HG03439 (cell line): ENCODE measurements around the gene NELL1.

Experiments
- ATAC-seq: cut with Tn5 transposase; IDR thresholded peaks from one replicate; pipeline ENCODE4 v1.9.1; 2021; ENCODE audit warnings: mild to moderate bottlenecking, moderate library complexity; ENCODE audit not compliant: unreplicated experiment

The NELL1 gene

GRCh38 chr11:21306739-21307358 is 637.5 kb downstream of the NELL1 start:
- no peak for ATAC-seq

GRCh38 chr11:21307874-21308273 is 638.5 kb downstream of the NELL1 start:
- ATAC-seq: no peak

- no peak for ATAC-seq
Measured at GRCh38 chr11:21316591-21316990, 647.2 kb downstream of the NELL1 start.

- ATAC-seq: no peak
Measured at GRCh38 chr11:21321072-21321471, 651.7 kb downstream of the NELL1 start.

GRCh38 chr11:21321530-21321929 is 652.1 kb downstream of the NELL1 start:
- ATAC-seq: no peak

- ATAC-seq: no peak
Measured at GRCh38 chr11:21323617-21324016, 654.2 kb downstream of the NELL1 start.

- no peak for ATAC-seq
Measured at GRCh38 chr11:21343204-21343603, 673.8 kb downstream of the NELL1 start.

- ATAC-seq: no peak
Measured at GRCh38 chr11:21346361-21346760, 677.0 kb downstream of the NELL1 start.

GRCh38 chr11:21350613-21351012 is 681.2 kb downstream of the NELL1 start:
- no peak for ATAC-seq

GRCh38 chr11:21353425-21353824 is 684.0 kb downstream of the NELL1 start:
- no peak for ATAC-seq

GRCh38 chr11:21364866-21365624 is 695.7 kb downstream of the NELL1 start:
- no peak for ATAC-seq

GRCh38 chr11:21369947-21370346 is 700.6 kb downstream of the NELL1 start:
- ATAC-seq: no peak

- ATAC-seq: no peak
Measured at GRCh38 chr11:21371044-21371443, 701.7 kb downstream of the NELL1 start.

GRCh38 chr11:21372672-21373071 is 703.3 kb downstream of the NELL1 start:
- no peak for ATAC-seq

GRCh38 chr11:21374376-21374775 is 705.0 kb downstream of the NELL1 start:
- no peak for ATAC-seq

GRCh38 chr11:21385669-21386440 is 716.5 kb downstream of the NELL1 start:
- no peak for ATAC-seq

GRCh38 chr11:21390430-21390829 is 721.0 kb downstream of the NELL1 start:
- ATAC-seq: no peak

- ATAC-seq: no peak
Measured at GRCh38 chr11:21396342-21397008, 727.1 kb downstream of the NELL1 start.

GRCh38 chr11:21398195-21398594 is 728.8 kb downstream of the NELL1 start:
- no peak for ATAC-seq

GRCh38 chr11:21401496-21401895 is 732.1 kb downstream of the NELL1 start:
- ATAC-seq: no peak

- ATAC-seq: no peak
Measured at GRCh38 chr11:21402274-21402673, 732.9 kb downstream of the NELL1 start.
